NCI-H345 treated with DMSO at 0.1 percent for 48 hours (cell line): ENCODE data around the gene ZNF503.
"Not testable (repeated sequence)": the region's sequence is repeated elsewhere in the genome, so short reads cannot be mapped to it uniquely, and the experiment has no call there.

Source experiments
- DNase-seq: peaks from one replicate; lab custom pipeline; 2025; ENCODE audit not compliant: unreplicated experiment; lab: John Stamatoyannopoulos, UW

ZNF503 gene

GRCh38 chr10:75396631-75397495 is 4.7 kb downstream of the ZNF503 start:
- DNase-seq = no peak

GRCh38 chr10:75395932-75396630 is 5.5 kb downstream of the ZNF503 start:
- no peak for DNase-seq

- no peak for DNase-seq
Measured at GRCh38 chr10:75395066-75395931, 6.3 kb downstream of the ZNF503 start.

GRCh38 chr10:75394221-75394620 is 7.3 kb downstream of the ZNF503 start:
- DNase-seq = no peak

GRCh38 chr10:75392744-75393143 is 8.8 kb downstream of the ZNF503 start:
- DNase-seq = no peak

GRCh38 chr10:75392271-75392670 is 9.3 kb downstream of the ZNF503 start:
- no peak for DNase-seq

- DNase-seq = no peak
Measured at GRCh38 chr10:75390178-75390577, 11.4 kb downstream of the ZNF503 start.

GRCh38 chr10:75388082-75388481 is 13.5 kb downstream of the ZNF503 start:
- no peak for DNase-seq

- DNase-seq = no peak
Measured at GRCh38 chr10:75386128-75386527, 15.4 kb downstream of the ZNF503 start.

- no peak for DNase-seq
Measured at GRCh38 chr10:75379817-75380216, 21.7 kb downstream of the ZNF503 start.

GRCh38 chr10:75379212-75379724 is 22.3 kb downstream of the ZNF503 start:
- DNase-seq = no peak

- no peak for DNase-seq
Measured at GRCh38 chr10:75378379-75378778, 23.2 kb downstream of the ZNF503 start.

GRCh38 chr10:75377869-75378268 is 23.7 kb downstream of the ZNF503 start:
- DNase-seq = no peak

GRCh38 chr10:75375838-75376237 is 25.7 kb downstream of the ZNF503 start:
- DNase-seq = no peak

GRCh38 chr10:75371010-75371409 is 30.6 kb downstream of the ZNF503 start:
- no peak for DNase-seq

- DNase-seq = not testable (repeated sequence)
Measured at GRCh38 chr10:75369838-75370237, 31.7 kb downstream of the ZNF503 start.

GRCh38 chr10:75367901-75368300 is 33.7 kb downstream of the ZNF503 start:
- DNase-seq = no peak

GRCh38 chr10:75367021-75367487 is 34.5 kb downstream of the ZNF503 start:
- no peak for DNase-seq

- no peak for DNase-seq
Measured at GRCh38 chr10:75363431-75363830, 38.1 kb downstream of the ZNF503 start.

- DNase-seq = not testable (repeated sequence)
Measured at GRCh38 chr10:75359876-75360275, 41.7 kb downstream of the ZNF503 start.

GRCh38 chr10:75358835-75359421 is 42.6 kb downstream of the ZNF503 start:
- DNase-seq = no peak
